HepG2 (cell line): ENCODE data around the gene RUNDC1. TPM values are rescaled to one million over a fixed set of nuclear protein-coding genes. Genes with fewer than 3 reads are reported as not detected.

Source experiments
- CSRNP2 ChIP-seq: sonication (generic); formaldehyde crosslinking; conservative IDR thresholded peaks from 2 replicates; pipeline ENCODE4 v1.8.0; 2022; ENCODE audit warnings: low read depth, missing genetic modification reagents
- DDIT3 ChIP-seq: sonication (generic); formaldehyde crosslinking; IDR thresholded peaks from 2 replicates; pipeline ENCODE4 v1.4.0; 2020; ENCODE audit warnings: mild to moderate bottlenecking, missing genetic modification reagents
- DMTF1 ChIP-seq: sonication (generic); formaldehyde crosslinking; IDR thresholded peaks from 2 replicates; pipeline ENCODE4 v1.4.0; 2020; ENCODE audit warnings: mild to moderate bottlenecking, missing genetic modification reagents
- E2F1 ChIP-seq: sonication (generic); formaldehyde crosslinking; IDR thresholded peaks from 2 replicates; pipeline ENCODE4 v1.5.0; 2020; ENCODE audit warnings: missing genetic modification reagents
- FOXM1 ChIP-seq: sonication (generic); formaldehyde crosslinking; IDR thresholded peaks from 2 replicates; pipeline ENCODE4 v1.5.0; 2020; ENCODE audit warnings: missing genetic modification reagents
- FOXO1 ChIP-seq: sonication (generic); formaldehyde crosslinking; IDR thresholded peaks from 2 replicates; pipeline ENCODE4 v1.4.0; 2020; ENCODE audit warnings: missing genetic modification reagents
- MZF1 ChIP-seq: sonication (generic); formaldehyde crosslinking; IDR thresholded peaks from 2 replicates; pipeline ENCODE4 v1.8.1; 2023; ENCODE audit warnings: mild to moderate bottlenecking, missing genetic modification reagents, borderline replicate concordance
- RBFOX2 ChIP-seq: fragments of 200-400 bp; formaldehyde crosslinking; IDR thresholded peaks from 2 replicates; pipeline ENCODE4 v1.6.1; 2017; ENCODE audit warnings: low read depth, mild to moderate bottlenecking, low read length
- TRIM22 ChIP-seq: fragments of 450-650 bp; IDR thresholded peaks from 2 replicates; pipeline ENCODE4 v1.6.1; 2017
- ZBED4 ChIP-seq: sonication (generic); formaldehyde crosslinking; IDR thresholded peaks from 2 replicates; pipeline ENCODE4 v1.4.0; 2020; ENCODE audit warnings: missing genetic modification reagents, borderline replicate concordance
- ZBTB25 ChIP-seq: IDR thresholded peaks from 2 replicates; pipeline ENCODE4 v1.6.1; 2018; ENCODE audit warnings: missing genetic modification reagents
- ZIK1 ChIP-seq: sonication (generic); formaldehyde crosslinking; IDR thresholded peaks from 2 replicates; pipeline ENCODE4 v1.5.0; 2020; ENCODE audit warnings: mild to moderate bottlenecking, low read depth, missing genetic modification reagents, borderline replicate concordance
- ZNF747 ChIP-seq: sonication (generic); formaldehyde crosslinking; IDR thresholded peaks from 2 replicates; pipeline ENCODE4 v1.8.1; 2023; ENCODE audit warnings: missing genetic modification reagents, mild to moderate bottlenecking, borderline replicate concordance
- polyA plus RNA-seq, 8 experiments: library from polyadenylated mRNA; depleted of rRNA in 3 of 8; stranded (reverse) in 7 of 8; unstranded in 1 of 8; fragments of >200 nt; fragmentation: Illumina TruSeq in 4 of 8; extraction: Trizol in 4 of 8; gene quantifications; 2 replicates each; pipeline versions ENCODE4 v1.2.1 to v1.2.3, GENCODE V29; 2011 to 2016; ENCODE audit warnings: low read depth in 4 of 8, missing spikeins in 1 of 8, mixed read lengths in 1 of 8; ENCODE audit not compliant: insufficient read depth in 1 of 8
- total RNA-seq, 5 experiments: library from RNA; depleted of rRNA; stranded (reverse); fragments of >200 nt; fragmentation: Illumina TruSeq; extraction: Trizol; gene quantifications; 2 replicates each; pipeline ENCODE4 v1.2.3, GENCODE V29; 2016; ENCODE audit warnings: low read depth in 1 of 5
- TF ChIP-seq, protein P1 (sequence below): sonication (generic); formaldehyde crosslinking; conservative IDR thresholded peaks from 2 replicates; pipeline ENCODE4 v1.8.0; 2022; ENCODE audit warnings: mild to moderate bottlenecking, moderate library complexity, missing genetic modification reagents

Gene RUNDC1
- total and polyA plus RNA-seq, 2 of the 13 experiments (the other 11 are each of a cell fraction or from before 2014, with no cell fraction given) = 10.3 to 11.4 TPM

GRCh38 chr17:42979511-42980273, 673 bp upstream of the RUNDC1 start, which contains the start of gene PTGES3L (continued):
- TF ChIP-seq, protein P1, sequence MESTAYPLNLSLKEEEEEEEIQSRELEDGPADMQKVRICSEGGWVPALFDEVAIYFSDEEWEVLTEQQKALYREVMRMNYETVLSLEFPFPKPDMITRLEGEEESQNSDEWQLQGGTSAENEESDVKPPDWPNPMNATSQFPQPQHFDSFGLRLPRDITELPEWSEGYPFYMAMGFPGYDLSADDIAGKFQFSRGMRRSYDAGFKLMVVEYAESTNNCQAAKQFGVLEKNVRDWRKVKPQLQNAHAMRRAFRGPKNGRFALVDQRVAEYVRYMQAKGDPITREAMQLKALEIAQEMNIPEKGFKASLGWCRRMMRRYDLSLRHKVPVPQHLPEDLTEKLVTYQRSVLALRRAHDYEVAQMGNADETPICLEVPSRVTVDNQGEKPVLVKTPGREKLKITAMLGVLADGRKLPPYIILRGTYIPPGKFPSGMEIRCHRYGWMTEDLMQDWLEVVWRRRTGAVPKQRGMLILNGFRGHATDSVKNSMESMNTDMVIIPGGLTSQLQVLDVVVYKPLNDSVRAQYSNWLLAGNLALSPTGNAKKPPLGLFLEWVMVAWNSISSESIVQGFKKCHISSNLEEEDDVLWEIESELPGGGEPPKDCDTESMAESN (CRISPR knock-in tag) = no peak
- TF ChIP-seq FOXO1 (no peak), DMTF1 (CRISPR knock-in tag) (no peak), ZBED4 (CRISPR knock-in tag) (no peak), CSRNP2 (CRISPR knock-in tag) (no peak), ZIK1 (CRISPR knock-in tag) (no peak), ZNF747 (CRISPR knock-in tag) (no peak), RBFOX2 (no peak), ZBTB25 (CRISPR knock-in tag) (no peak), FOXM1 (no peak), TRIM22 (no peak), MZF1 (no peak), E2F1 (no peak), DDIT3 (CRISPR knock-in tag) (no peak)
